HG03469 (cell line): ENCODE measurements around the gene KLHL20.

Source experiments
- ATAC-seq: cut with Tn5 transposase; IDR thresholded peaks from one replicate; pipeline ENCODE4 v1.9.1; 2021; ENCODE audit warnings: mild to moderate bottlenecking, moderate library complexity, moderate number of reproducible peaks; ENCODE audit not compliant: unreplicated experiment

Gene KLHL20

GRCh38 chr1:173824315-173825081, 109.7 kb downstream of the KLHL20 start, which contains the start of the genes CENPL and DARS2:
Gene CENPL, minus strand, starts transcription at chr1:173824883. Its CDS starts 13,584 bp downstream, at chr1:173811299.
Gene DARS2, plus strand, starts transcription at chr1:173824673. Its CDS starts 557 bp downstream, at chr1:173825230.
- ATAC-seq: peak; percentile 59

- no peak for ATAC-seq
These were observed 112.8 kb downstream of the KLHL20 start for GRCh38 chr1:173827611-173828010.

- ATAC-seq: no peak
These were observed 118.0 kb downstream of the KLHL20 start for GRCh38 chr1:173832748-173833147.
